K562 (cell line): Measurements from ENCODE around the gene CHRNB1. TPM values are rescaled to one million over a fixed set of nuclear protein-coding genes. Genes with fewer than 3 reads are reported as not detected.

Experiments used
- ATAC-seq: fragments of 200-7000 bp; cut with Tn5 transposase; 3 replicates; pipeline ENCODE4 v1.9.1; 2020; ENCODE audit warnings: moderate library complexity
- BruUV-seq: library from RNA; stranded (reverse); fragments of 400-500 nt; replicated peaks from 2 replicates; lab custom pipeline; 2021; lab: Mats Ljungman, UMichigan
- CTCF ChIA-PET: fragments of 300-600 bp; formaldehyde crosslinking; extraction: SDS; loops from one replicate; lab custom pipeline; 2021; ENCODE audit warnings: low intra/inter-chr PET ratio; lab: Yijun Ruan, JAX
- POLR2A ChIA-PET: fragments of 300-600, 350-650 bp; sonication (Branson Sonifier 250); formaldehyde crosslinking; extraction: SDS; loops from one replicate; lab custom pipeline; 2021; ENCODE audit warnings: antibody characterized with exemption, inconsistent platforms; lab: Yijun Ruan, JAX
- DNase-seq, 4 experiments: peaks; one replicate each; pipeline versions ENCODE4 v3.0.0 to v3.0.0-alpha.2; 2011 to 2018; ENCODE audit warnings: low spot score in 3 of 4, mixed read lengths in 3 of 4; ENCODE audit errors: extremely low read depth in 1 of 4
- FAIRE-seq: peaks from 2 replicates; lab custom pipeline; 2011; peaks lifted over from hg19 to GRCh38; lab: Jason Lieb, UNC
- H2AFZ ChIP-seq: 2 replicates; pipeline ENCODE4 v1.6.0; 2011; ENCODE audit warnings: low read depth, low read length, control low read depth, inconsistent platforms
- H3K27ac ChIP-seq: fragments of 200-600 bp; 3 replicates; pipeline ENCODE4 v1.8.0; 2011; ENCODE audit warnings: low read depth, mild to moderate bottlenecking, control low read depth, inconsistent platforms, low read length, moderate library complexity, mixed read lengths; ENCODE audit errors: extremely low read depth
- H3K27me3 ChIP-seq, 2 experiments: fragments of 300-600 bp in 1 of 2; 2 replicates in 1 of 2; 3 replicates in 1 of 2; pipeline versions ENCODE4 v1.6.0 to v1.8.0; 2011; ENCODE audit warnings: inconsistent platforms in 2 of 2, low read length in 2 of 2, mild to moderate bottlenecking in 1 of 2, mixed read lengths in 1 of 2, moderate library complexity in 1 of 2; ENCODE audit not compliant: control insufficient read depth in 2 of 2, insufficient read depth in 2 of 2
- H3K36me3 ChIP-seq: fragments of 300-600 bp; 3 replicates; pipeline ENCODE4 v1.8.0; 2011; ENCODE audit warnings: mild to moderate bottlenecking, low read length, inconsistent platforms; ENCODE audit not compliant: control insufficient read depth, insufficient read depth
- H3K4me1 ChIP-seq, 2 experiments: fragments of 200-600 bp in 1 of 2; replicated peaks in 1 of 2; 2 replicates in 1 of 2; 3 replicates in 1 of 2; pipeline versions ENCODE4 v1.5.1 to v1.8.0; 2011; ENCODE audit warnings: inconsistent platforms in 2 of 2, low read length in 2 of 2, mild to moderate bottlenecking in 1 of 2, mixed read lengths in 1 of 2, moderate library complexity in 1 of 2; ENCODE audit not compliant: control insufficient read depth in 2 of 2, insufficient read depth in 2 of 2
- H3K4me2 ChIP-seq: 2 replicates; pipeline ENCODE4 v1.6.1; 2011; ENCODE audit warnings: low read length, control low read depth, inconsistent platforms, mixed read lengths; ENCODE audit not compliant: insufficient read depth
- H3K4me3 ChIP-seq: fragments of 200-600 bp; sonication (generic), shearing (Covaris generic); 2 replicates; pipeline ENCODE4 v1.5.1; 2016; ENCODE audit warnings: control low read depth, inconsistent platforms
- H3K79me2 ChIP-seq: fragments of 200-600 bp; 3 replicates; pipeline ENCODE4 v1.8.0; 2011; ENCODE audit warnings: low read length, inconsistent platforms; ENCODE audit not compliant: control insufficient read depth, insufficient read depth
- H3K9ac ChIP-seq, 2 experiments: 2 replicates each; pipeline versions ENCODE4 v1.6.0 to v1.6.1; 2011; ENCODE audit warnings: low read depth in 2 of 2, low read length in 2 of 2, control low read depth in 1 of 2, inconsistent platforms in 1 of 2, mild to moderate bottlenecking in 1 of 2, mixed read lengths in 1 of 2; ENCODE audit not compliant: insufficient read depth in 1 of 2
- H3K9me1 ChIP-seq: one replicate; pipeline ENCODE4 v1.6.0; 2011; ENCODE audit warnings: inconsistent platforms, mild to moderate bottlenecking, low read length, moderate library complexity; ENCODE audit not compliant: control insufficient read depth, insufficient read depth
- H3K9me3 ChIP-seq: replicated peaks from 2 replicates; pipeline ENCODE4 v1.5.1; 2011; ENCODE audit warnings: low read depth, low read length, inconsistent platforms; ENCODE audit not compliant: control insufficient read depth, insufficient read depth
- H4K20me1 ChIP-seq: replicated peaks from 2 replicates; pipeline ENCODE4 v1.6.1; 2011; ENCODE audit warnings: low read length, inconsistent platforms, mixed read lengths; ENCODE audit not compliant: control insufficient read depth, insufficient read depth
- CSDE1 ChIP-seq, 2 experiments: fragments of 450-650 bp; IDR thresholded peaks; 2 replicates each; pipeline ENCODE4 v1.6.1; 2016; ENCODE audit warnings: mild to moderate bottlenecking in 1 of 2
- FUS ChIP-seq: fragments of 200-400 bp; formaldehyde crosslinking; optimal IDR thresholded peaks from 2 replicates; pipeline ENCODE3; 2017; ENCODE audit warnings: low read depth, low read length
- POLR2G ChIP-seq: fragments of 200-400 bp; formaldehyde crosslinking; IDR thresholded peaks from 2 replicates; pipeline ENCODE4 v1.6.1; 2017; ENCODE audit warnings: low read depth, mild to moderate bottlenecking, antibody characterized with exemption, low read length, moderate library complexity
- SPI1 ChIP-seq: IDR thresholded peaks from 2 replicates; pipeline ENCODE4 v1.6.1; 2011; ENCODE audit warnings: low read depth, low read length, control low read depth, borderline replicate concordance
- ZNF584 ChIP-seq: fragments of 200-800 bp; sonication (Bioruptor generic); IDR thresholded peaks from 2 replicates; pipeline ENCODE4 v1.6.1; 2016; ENCODE audit warnings: low read depth, mild to moderate bottlenecking, missing genetic modification characterization, missing compliant biosample characterization
- ZNF609 ChIP-seq: sonication (generic); formaldehyde crosslinking; IDR thresholded peaks from 2 replicates; pipeline ENCODE4 v1.8.1; 2023; ENCODE audit warnings: missing genetic modification reagents, mild to moderate bottlenecking, borderline replicate concordance
- ZNF696 ChIP-seq: fragments of 250-450 bp; sonication (Bioruptor Pico); conservative IDR thresholded peaks from 2 replicates; pipeline ENCODE4 v1.4.0; 2020; ENCODE audit warnings: mild to moderate bottlenecking, moderate library complexity
- WGBS: fragments of 100-300 bp; shearing (Covaris generic); methylation state at CpG from one replicate; pipeline ENCODE4 v1.1.6; 2016; ENCODE audit warnings: low coverage, mixed read lengths; ENCODE audit not compliant: insufficient coverage; ENCODE audit errors: missing lambda C conversion rate; 5-methylcytosine and 5-hydroxymethylcytosine counted together
- in situ Hi-C: fragments of 300-500 bp; cut with MboI; formaldehyde crosslinking; loops from 4 replicates; pipeline ENCODE4 v1.15.0; 2018; ENCODE audit warnings: inconsistent platforms, mixed read lengths
- intact Hi-C: fragments of 100-400 bp; cut with micrococcal nuclease; formaldehyde crosslinking; loops from 2 replicates; pipeline ENCODE4 v1.14.2; 2022
- polyA plus RNA-seq, 8 experiments: library from polyadenylated mRNA; depleted of rRNA in 4 of 8; stranded (reverse) in 5 of 8; unstranded in 3 of 8; fragments of >200 nt; fragmentation: Nextera tagmentation in 2 of 8; fragmentation: Illumina TruSeq in 1 of 8; extraction: Ambion mirVana in 2 of 8; extraction: Trizol in 1 of 8; gene quantifications; 2 replicates each; pipeline versions ENCODE4 v1.2.1 to v1.2.3, GENCODE V29; 2011 to 2014; ENCODE audit warnings: inconsistent platforms in 1 of 8, missing spikeins in 1 of 8
- total RNA-seq, 7 experiments: library from RNA; depleted of rRNA in 6 of 7; stranded (reverse); fragments of >200 nt in 6 of 7; fragmentation: Illumina TruSeq in 2 of 7; extraction: Trizol in 2 of 7; gene quantifications; 2 replicates each; pipeline versions ENCODE4 v1.2.1 to v1.2.3, GENCODE V29; 2011 to 2021; ENCODE audit warnings: low replicate concordance in 1 of 7

Gene CHRNB1
- total and polyA plus RNA-seq, 9 of the 15 experiments (the other 6 are each of a cell fraction or from before 2014, with no cell fraction given) = 4.7 to 12.3 (median 6.8) TPM

DNA sequence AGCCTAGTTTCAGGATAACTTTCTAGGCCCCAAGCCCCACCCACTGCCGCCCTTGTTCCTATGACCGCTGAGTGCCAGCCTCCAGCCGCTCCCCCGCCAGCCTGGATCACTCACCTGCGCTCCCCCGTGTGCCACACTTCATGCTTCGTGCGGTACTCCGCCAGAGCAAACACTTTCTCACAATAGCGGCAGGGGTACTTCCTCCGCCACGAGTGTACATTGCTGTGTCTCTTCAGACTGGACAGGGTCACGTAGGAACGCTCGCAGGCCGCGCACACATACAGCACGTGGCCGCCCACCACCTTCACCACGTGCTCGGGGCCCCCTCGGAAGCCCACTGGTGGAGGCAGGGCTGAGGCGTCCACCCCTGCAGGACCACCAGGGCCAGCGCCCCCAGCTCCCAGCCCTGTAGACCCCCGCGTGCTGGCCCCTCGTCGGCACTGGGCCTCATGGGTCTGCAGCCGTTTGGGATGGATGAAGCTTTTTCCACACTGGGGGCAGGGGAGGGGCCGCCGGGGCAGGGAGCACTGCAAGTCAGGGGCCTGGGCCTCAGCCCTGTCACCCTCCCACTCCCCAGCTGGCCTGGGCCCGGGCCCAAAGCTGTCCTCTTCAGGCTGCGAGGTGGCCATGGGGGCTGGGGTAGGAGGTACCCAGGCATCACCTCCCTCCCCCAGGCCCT, 20.9 kb downstream of the CHRNB1 start:
- Histone ChIP-seq H3K27ac (no peak overlapping the region), H3K79me2 (peaks cover 9% of the 10 kb centered on the region), H3K4me2 (no peak overlapping the region), H3K9me3 (no peaks in the 10 kb centered on the region), H2AFZ (no peak overlapping the region), H3K4me1 (peaks cover 8 to 29% of the 10 kb centered on the region in 2 experiments), H3K4me3 (no peak overlapping the region), H3K9ac (no peak overlapping the region), H4K20me1 (no peaks in the 10 kb centered on the region), H3K36me3 (peaks cover 37% of the 10 kb centered on the region; the same call in 1 of the 3 replicates), H3K9me1 (no peaks in the 10 kb centered on the region), H3K27me3 (no peaks in the 10 kb centered on the region)
- no TSS peak for BruUV-seq
- peak; percentile 25; the same call in 1 of the 2 replicates for TF ChIP-seq POLR2G
- no peak for TF ChIP-seq ZNF696 (CRISPR knock-in tag)
- no peak for TF ChIP-seq SPI1
- in situ Hi-C loops = no loop called here
- ChIA-PET POLR2A (interaction anchor here (0.5 to 2.0 kb wide), 5 partner anchors 9 to 21 kb away, joined by 3 to 6 read pairs (median 4); no protein-coding TSS in a partner anchor), CTCF (no interaction called here)
- ATAC-seq (no peak), DNase-seq (no peak), FAIRE-seq (no peak)
- intact Hi-C loops = no loop called here
- 95% methylated on average over 13 of the region's 33 CpGs for WGBS

- ChIA-PET CTCF (no interaction called here), POLR2A (interaction anchor here (0.5 to 2.0 kb wide), 6 partner anchors 10 to 142 kb away, joined by 3 to 6 read pairs (median 4); no protein-coding TSS in a partner anchor)
- peak overlapping the region; percentile 70; the same call in 1 of the 3 replicates for H3K27ac ChIP-seq
- H3K9ac ChIP-seq = peak overlapping the region in 1 of 2 experiments; percentile 64; a peak in 2 of 4 replicates
- no peaks in the 10 kb centered on the region for H3K27me3 ChIP-seq
- FAIRE-seq = no peak
- peaks cover 8 to 29% of the 10 kb centered on the region in 2 experiments for H3K4me1 ChIP-seq
- in situ Hi-C loops = no loop called here
- DNase-seq = no peak
- peaks cover 14% of the 10 kb centered on the region for H3K79me2 ChIP-seq
- H3K9me1 ChIP-seq = no peaks in the 10 kb centered on the region
- H4K20me1 ChIP-seq = no peaks in the 10 kb centered on the region
- no peak overlapping the region for H2AFZ ChIP-seq
- 95% methylated on average over 3 of the region's 9 CpGs for WGBS
- H3K4me2 ChIP-seq = no peak overlapping the region
- H3K4me3 ChIP-seq = no peak overlapping the region
- no peaks in the 10 kb centered on the region for H3K9me3 ChIP-seq
- H3K36me3 ChIP-seq = peaks cover 37% of the 10 kb centered on the region; the same call in 1 of the 3 replicates
- ATAC-seq = no peak
- intact Hi-C loops = no loop called here
- no TSS peak for BruUV-seq
- TF ChIP-seq ZNF584 (CRISPR knock-in tag) (no peak), FUS (no peak), ZNF609 (CRISPR knock-in tag) (no peak), CSDE1 (IDR thresholded peaks at IDR 0.05) (no peak)
These were observed 21.4 kb downstream of the CHRNB1 start for GRCh38 chr17:7466318-7466638.
